Fibroblast of the aortic adventitia (primary cell): ENCODE results near the gene EN2. TPM values are rescaled to one million over a fixed set of nuclear protein-coding genes. Genes with fewer than 3 reads are reported as not detected.

Experiments
- DNase-seq: peaks from one replicate; pipeline ENCODE4 v3.0.0-alpha.2; 2010; ENCODE audit warnings: low read depth
- H3K4me3 ChIP-seq: 2 replicates; pipeline ENCODE4 v1.5.1; 2011; ENCODE audit warnings: low read depth, mild to moderate bottlenecking, control low read depth, low read length, moderate library complexity
- total RNA-seq: library from RNA; depleted of rRNA; stranded (reverse); fragments of >200 nt; gene quantifications from 2 replicates; pipeline ENCODE4 v1.2.3, GENCODE V29; 2012; ENCODE audit warnings: low replicate concordance
- TF ChIP-seq, protein P1 (sequence below): IDR thresholded peaks from 2 replicates; pipeline ENCODE4 v1.5.1; 2011; ENCODE audit warnings: mild to moderate bottlenecking, low read length, control low read depth, inconsistent platforms; ENCODE audit not compliant: insufficient read depth

The EN2 gene
- total RNA-seq = under 0.01 TPM in 1 of 2 replicates, not detected in the other

DNA sequence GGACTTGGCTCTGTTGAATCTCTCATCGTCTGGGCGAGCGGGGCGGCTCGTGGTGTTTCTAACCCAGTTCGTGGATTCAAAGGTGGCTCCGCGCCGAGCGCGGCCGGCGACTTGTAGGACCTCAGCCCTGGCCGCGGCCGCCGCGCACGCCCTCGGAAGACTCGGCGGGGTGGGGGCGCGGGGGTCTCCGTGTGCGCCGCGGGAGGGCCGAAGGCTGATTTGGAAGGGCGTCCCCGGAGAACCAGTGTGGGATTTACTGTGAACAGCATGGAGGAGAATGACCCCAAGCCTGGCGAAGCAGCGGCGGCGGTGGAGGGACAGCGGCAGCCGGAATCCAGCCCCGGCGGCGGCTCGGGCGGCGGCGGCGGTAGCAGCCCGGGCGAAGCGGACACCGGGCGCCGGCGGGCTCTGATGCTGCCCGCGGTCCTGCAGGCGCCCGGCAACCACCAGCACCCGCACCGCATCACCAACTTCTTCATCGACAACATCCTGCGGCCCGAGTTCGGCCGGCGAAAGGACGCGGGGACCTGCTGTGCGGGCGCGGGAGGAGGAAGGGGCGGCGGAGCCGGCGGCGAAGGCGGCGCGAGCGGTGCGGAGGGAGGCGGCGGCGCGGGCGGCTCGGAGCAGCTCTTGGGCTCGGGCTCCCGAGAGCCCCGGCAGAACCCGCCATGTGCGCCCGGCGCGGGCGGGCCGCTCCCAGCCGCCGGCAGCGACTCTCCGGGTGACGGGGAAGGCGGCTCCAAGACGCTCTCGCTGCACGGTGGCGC lies at the start of gene EN2:
EN2 (plus strand) TSS at position 19 of the 767 bp plus-strand sequence; CDS start at position 268, 249 bp downstream.
- TF ChIP-seq, protein P1, sequence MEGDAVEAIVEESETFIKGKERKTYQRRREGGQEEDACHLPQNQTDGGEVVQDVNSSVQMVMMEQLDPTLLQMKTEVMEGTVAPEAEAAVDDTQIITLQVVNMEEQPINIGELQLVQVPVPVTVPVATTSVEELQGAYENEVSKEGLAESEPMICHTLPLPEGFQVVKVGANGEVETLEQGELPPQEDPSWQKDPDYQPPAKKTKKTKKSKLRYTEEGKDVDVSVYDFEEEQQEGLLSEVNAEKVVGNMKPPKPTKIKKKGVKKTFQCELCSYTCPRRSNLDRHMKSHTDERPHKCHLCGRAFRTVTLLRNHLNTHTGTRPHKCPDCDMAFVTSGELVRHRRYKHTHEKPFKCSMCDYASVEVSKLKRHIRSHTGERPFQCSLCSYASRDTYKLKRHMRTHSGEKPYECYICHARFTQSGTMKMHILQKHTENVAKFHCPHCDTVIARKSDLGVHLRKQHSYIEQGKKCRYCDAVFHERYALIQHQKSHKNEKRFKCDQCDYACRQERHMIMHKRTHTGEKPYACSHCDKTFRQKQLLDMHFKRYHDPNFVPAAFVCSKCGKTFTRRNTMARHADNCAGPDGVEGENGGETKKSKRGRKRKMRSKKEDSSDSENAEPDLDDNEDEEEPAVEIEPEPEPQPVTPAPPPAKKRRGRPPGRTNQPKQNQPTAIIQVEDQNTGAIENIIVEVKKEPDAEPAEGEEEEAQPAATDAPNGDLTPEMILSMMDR = no peak
- no peak for DNase-seq
- peak within 1 kb of the TSS; percentile 57 for H3K4me3 ChIP-seq

DNA sequence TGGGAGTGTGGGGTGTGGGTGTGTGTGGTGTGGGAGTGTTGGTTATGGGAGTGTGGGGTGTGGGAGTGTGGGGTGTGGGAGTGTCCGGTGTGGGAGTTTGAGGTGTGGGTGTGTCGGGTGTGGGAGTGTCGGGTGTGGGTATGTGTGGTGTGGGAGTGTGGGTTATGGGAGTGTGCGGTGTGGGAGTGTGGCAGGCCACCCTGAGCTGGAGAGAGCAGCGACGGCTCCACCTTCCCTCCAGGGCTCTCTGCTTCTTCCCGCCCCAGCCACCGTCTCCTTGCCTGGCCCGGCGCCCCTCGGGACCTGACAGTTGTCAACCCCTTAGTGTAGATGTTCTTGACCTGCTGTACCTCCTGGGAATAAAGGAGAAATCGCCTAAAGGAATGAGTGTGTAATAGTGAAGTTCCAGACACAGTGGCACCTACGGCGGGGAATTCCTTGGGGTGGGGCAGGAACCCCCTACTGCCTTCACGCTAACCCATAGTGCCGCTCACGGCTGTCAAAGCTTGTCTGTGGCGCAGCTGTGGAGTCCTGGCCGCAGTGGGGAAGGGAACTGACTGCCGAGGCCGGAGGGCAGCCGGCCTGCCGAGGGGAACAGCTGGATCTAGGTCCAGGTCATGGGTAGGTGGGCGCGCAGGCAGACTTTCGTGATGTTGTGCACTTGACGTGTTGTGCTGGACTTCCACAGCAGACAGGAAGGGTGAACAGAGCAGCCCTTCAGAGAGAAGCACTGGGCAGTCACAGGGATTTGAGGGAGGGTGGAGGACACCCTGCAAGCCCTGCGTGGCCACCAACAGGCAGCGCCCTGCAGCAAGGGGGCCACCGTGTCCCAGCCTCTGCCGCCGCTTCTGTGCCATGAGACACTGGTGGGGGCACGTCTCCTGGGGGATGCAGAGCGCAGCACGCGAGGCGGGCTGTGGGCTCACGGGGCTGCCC lies 49.0 kb upstream of the EN2 start:
- H3K4me3 ChIP-seq = no peak overlapping the region
- TF ChIP-seq, protein P1 = no peak
- DNase-seq = no peak

DNA sequence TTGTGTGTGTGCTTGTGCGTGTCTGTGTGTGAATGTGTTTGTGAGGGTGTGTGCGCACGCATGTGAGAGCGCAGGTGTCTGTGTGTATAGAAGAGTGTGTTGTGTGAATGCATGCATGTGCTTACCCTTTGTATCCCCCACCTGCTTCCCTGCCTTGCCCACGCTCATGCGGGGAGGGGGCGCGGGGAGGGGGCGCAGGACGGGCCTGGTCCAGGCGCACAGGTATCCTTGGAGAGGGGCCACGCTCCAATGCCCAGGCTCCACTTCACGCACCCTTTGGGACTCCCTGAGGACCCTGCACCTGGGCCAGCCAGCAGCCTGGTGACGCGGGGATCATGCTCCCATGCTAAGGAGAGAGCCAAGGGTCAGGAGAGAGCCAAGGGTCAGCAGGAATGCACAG lies 47.9 kb upstream of the EN2 start:
- H3K4me3 ChIP-seq = no peak overlapping the region
- TF ChIP-seq, protein P1 = no peak
- DNase-seq = no peak

DNA sequence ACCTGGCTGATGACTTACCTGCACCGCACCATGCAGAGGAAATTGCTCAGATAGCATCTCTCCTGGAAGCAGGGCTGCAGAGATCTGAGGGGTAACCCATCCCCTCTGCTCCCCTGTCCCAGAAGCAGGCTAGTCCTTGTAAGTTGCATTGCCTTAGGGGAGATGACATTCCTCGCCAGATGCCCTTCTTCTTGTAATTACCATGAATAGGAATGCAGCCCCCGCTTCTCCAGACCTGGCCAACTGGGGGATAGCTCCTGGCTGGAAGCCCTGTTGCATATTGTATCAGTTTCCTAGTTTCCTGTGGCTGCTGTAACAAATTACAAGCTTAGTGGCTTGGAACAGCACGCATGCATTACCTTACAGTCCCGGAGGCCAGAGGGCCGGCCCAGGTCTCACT lies 47.5 kb upstream of the EN2 start:
- TF ChIP-seq, protein P1 = no peak

DNA sequence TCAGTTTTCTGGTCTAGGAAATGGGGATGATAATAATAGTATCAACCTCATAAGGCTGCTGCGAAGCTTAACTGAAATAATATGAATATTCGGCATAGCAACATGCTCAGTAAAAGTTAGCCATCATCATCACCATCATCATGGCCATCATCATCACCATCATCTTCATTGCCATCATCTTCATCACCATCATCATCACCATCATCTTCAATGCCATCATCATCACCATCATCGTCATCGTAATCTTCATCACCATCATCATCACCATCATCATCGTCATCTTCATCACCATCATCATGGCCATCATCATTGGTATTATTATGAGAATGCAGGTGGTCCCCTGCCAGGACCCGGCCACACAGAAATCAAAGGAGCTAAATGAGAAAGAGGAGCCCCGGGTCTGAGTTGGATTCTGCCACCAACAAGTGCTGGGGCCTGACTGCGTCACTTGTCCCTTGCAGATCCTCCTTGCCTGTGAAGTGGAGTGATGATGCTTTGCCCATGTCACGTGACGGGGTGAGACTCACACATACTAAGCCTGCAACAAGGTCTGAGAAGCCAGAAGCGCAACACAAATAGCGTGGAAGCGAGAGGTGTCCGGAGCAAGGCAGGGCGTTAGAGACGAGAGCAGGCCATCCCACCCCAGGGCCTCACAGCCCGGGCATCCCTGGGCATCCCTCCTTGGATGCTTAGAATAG lies 46.1 kb upstream of the EN2 start:
- no peak for DNase-seq
- TF ChIP-seq, protein P1 = no peak
- H3K4me3 ChIP-seq = no peak overlapping the region

More for the DNA sequence above, 47.5 kb upstream of the EN2 start:
- no peak for DNase-seq
- H3K4me3 ChIP-seq = no peak overlapping the region

DNA sequence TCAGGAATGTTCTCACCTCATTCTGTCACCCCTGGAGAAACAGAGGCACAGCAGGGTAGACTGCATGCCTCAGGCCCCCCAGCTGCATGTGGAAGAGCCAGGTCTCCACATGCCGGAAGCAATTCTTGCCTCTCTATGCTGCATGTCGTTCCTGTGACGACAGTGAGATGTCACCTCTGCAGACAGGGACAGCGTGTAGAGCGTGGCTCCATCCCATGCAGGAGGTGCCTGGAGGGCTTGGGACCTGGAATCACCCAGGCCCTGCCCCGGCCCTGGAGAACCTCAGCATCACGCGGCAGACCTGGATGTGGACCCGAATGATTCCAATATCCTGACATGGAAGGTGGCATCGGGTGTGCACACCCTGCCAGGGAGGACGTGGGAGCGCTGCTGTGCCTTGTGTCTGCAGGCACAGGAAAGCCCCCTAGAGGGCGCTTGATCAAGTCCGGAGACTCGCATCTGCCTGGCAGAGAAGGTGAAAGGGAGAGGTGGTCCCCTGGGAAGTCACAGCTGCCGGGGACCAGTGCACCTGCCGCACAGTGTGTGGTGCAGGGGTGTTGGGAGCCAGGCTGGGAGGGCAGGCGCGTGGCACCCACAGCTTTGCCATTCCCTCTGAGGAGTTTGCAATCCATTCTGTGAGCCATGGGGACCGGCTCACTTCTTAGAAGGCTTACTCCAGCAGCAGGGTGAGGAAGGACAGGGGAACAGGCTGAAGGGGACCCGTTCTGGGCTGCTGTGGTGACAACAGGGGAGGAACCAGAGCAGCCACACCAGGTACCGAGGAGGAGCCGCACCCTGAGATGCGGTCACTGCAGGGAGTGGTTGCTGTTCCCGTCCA lies 45.3 kb upstream of the EN2 start:
- peak; percentile 10 for DNase-seq

More for the DNA sequence above, 45.3 kb upstream of the EN2 start:
- TF ChIP-seq, protein P1 = peak; percentile 50
- H3K4me3 ChIP-seq = no peak overlapping the region
